HCT116 (cell line): ENCODE results near the gene METRN. TPM values are rescaled to one million over a fixed set of nuclear protein-coding genes. Genes with fewer than 3 reads are reported as not detected.

Experiments used
- ATAC-seq: fragments of 200-7000 bp; cut with Tn5 transposase; 2 replicates; pipeline ENCODE4 v1.9.1; 2020; ENCODE audit warnings: mild to moderate bottlenecking, moderate library complexity
- BruUV-seq: library from RNA; stranded (reverse); fragments of 400-500 nt; replicated peaks from 2 replicates; lab custom pipeline; 2021; lab: Mats Ljungman, UMichigan
- CTCF ChIA-PET: fragments of 300-600 bp; sonication (Branson Sonifier 250); formaldehyde crosslinking; loops from one replicate; lab custom pipeline; 2021; ENCODE audit warnings: antibody characterized with exemption; lab: Charles Lee
- POLR2A ChIA-PET: fragments of 300-600, 350-600 bp; sonication (Branson Sonifier 250); formaldehyde crosslinking; loops from one replicate; lab custom pipeline; 2021; ENCODE audit warnings: antibody characterized with exemption; lab: Charles Lee
- RAD21 ChIA-PET, 2 experiments: fragments of 300-600 bp; sonication (Branson Sonifier 250); formaldehyde crosslinking; loops; one replicate each; lab custom pipeline; 2023; ENCODE audit warnings: low total read pairs in 2 of 2; ENCODE audit not compliant: uncharacterized antibody in 2 of 2, unreplicated experiment in 2 of 2, low non-redundant PET in 1 of 2; lab: Charles Lee
- DNase-seq: peaks from one replicate; pipeline ENCODE4 v3.0.0-alpha.2; 2010; ENCODE audit warnings: low read depth, low spot score
- H2AFZ ChIP-seq: fragments of 200-600 bp; shearing (Covaris generic), sonication (generic); 2 replicates; pipeline ENCODE4 v1.6.1; 2017; ENCODE audit warnings: low read depth, mixed run types, mixed read lengths, antibody characterized with exemption, low read length; ENCODE audit not compliant: poor library complexity, severe bottlenecking
- H3K27ac ChIP-seq: 2 replicates; pipeline ENCODE4 v1.5.1; 2012; ENCODE audit warnings: low read depth, low read length
- H3K27me3 ChIP-seq: fragments of 200-600 bp; sonication (generic); 2 replicates; pipeline ENCODE4 v1.6.1; 2016; ENCODE audit warnings: mixed run types, low read length, mixed read lengths; ENCODE audit not compliant: insufficient read depth
- H3K36me3 ChIP-seq, 2 experiments: fragments of 200-500 bp in 1 of 2; fragments of 200-600 bp in 1 of 2; sonication (Bioruptor generic) in 1 of 2; sonication (generic) in 1 of 2; 2 replicates each; pipeline versions ENCODE4 v1.5.1 to v1.6.1; 2014 to 2016; ENCODE audit warnings: low read length in 2 of 2, inconsistent platforms in 1 of 2, mixed read lengths in 1 of 2, mixed run types in 1 of 2; ENCODE audit not compliant: insufficient read depth in 2 of 2, control insufficient read depth in 1 of 2
- H3K4me1 ChIP-seq, 2 experiments: fragments of 200-600 bp in 1 of 2; sonication (generic) in 1 of 2; 2 replicates each; pipeline versions ENCODE4 v1.5.1 to v1.6.1; 2012 to 2017; ENCODE audit warnings: low read length in 2 of 2, inconsistent platforms in 1 of 2, mild to moderate bottlenecking in 1 of 2, mixed read lengths in 1 of 2, mixed run types in 1 of 2, moderate library complexity in 1 of 2; ENCODE audit not compliant: insufficient read depth in 2 of 2, control insufficient read depth in 1 of 2
- H3K4me2 ChIP-seq: fragments of 200-600 bp; sonication (generic); 2 replicates; pipeline ENCODE4 v1.6.1; 2017; ENCODE audit warnings: mixed run types, low read length, mixed read lengths
- H3K4me3 ChIP-seq, 2 experiments: fragments of 200-600 bp in 1 of 2; sonication (generic) in 1 of 2; replicated peaks in 1 of 2; 2 replicates each; pipeline ENCODE4 v1.5.1; 2011 to 2016; ENCODE audit warnings: low read length in 2 of 2, control low read depth in 1 of 2, low read depth in 1 of 2, mild to moderate bottlenecking in 1 of 2, mixed read lengths in 1 of 2, mixed run types in 1 of 2
- H3K79me2 ChIP-seq: fragments of 200-600 bp; sonication (generic); 2 replicates; pipeline ENCODE4 v1.6.1; 2017; ENCODE audit warnings: mild to moderate bottlenecking, mixed run types, low read length, moderate library complexity, mixed read lengths; ENCODE audit not compliant: insufficient read depth
- H3K9ac ChIP-seq: fragments of 200-600 bp; sonication (generic); 2 replicates; pipeline ENCODE4 v1.6.1; 2016; ENCODE audit warnings: low read length, mixed read lengths
- H3K9me2 ChIP-seq: fragments of 200-600 bp; sonication (generic), shearing (Covaris generic); 2 replicates; pipeline ENCODE4 v1.6.1; 2017; ENCODE audit warnings: mixed run types, mild to moderate bottlenecking, moderate library complexity; ENCODE audit not compliant: insufficient read depth
- H3K9me3 ChIP-seq, 2 experiments: fragments of 200-500 bp in 1 of 2; fragments of 200-600 bp in 1 of 2; sonication (Bioruptor generic) in 1 of 2; sonication (generic) in 1 of 2; 2 replicates each; pipeline ENCODE4 v1.6.1; 2014 to 2017; ENCODE audit warnings: low read length in 2 of 2, mixed read lengths in 2 of 2, inconsistent platforms in 1 of 2, low read depth in 1 of 2, mild to moderate bottlenecking in 1 of 2, mixed run types in 1 of 2, moderate library complexity in 1 of 2; ENCODE audit not compliant: control insufficient read depth in 1 of 2, insufficient read depth in 1 of 2
- H4K20me1 ChIP-seq: fragments of 200-600 bp; sonication (generic), shearing (Covaris generic); 2 replicates; pipeline ENCODE4 v1.6.1; 2017; ENCODE audit warnings: mixed run types, mild to moderate bottlenecking, moderate library complexity; ENCODE audit not compliant: insufficient read depth
- CBX3 ChIP-seq: IDR thresholded peaks from 2 replicates; pipeline ENCODE4 v1.6.1; 2012; ENCODE audit warnings: low read depth
- CEBPB ChIP-seq: IDR thresholded peaks from 2 replicates; pipeline ENCODE4 v1.6.1; 2012; ENCODE audit warnings: low read depth
- ELF1 ChIP-seq: IDR thresholded peaks from 2 replicates; pipeline ENCODE4 v1.6.1; 2012; ENCODE audit warnings: low read depth, borderline replicate concordance
- SRF ChIP-seq: IDR thresholded peaks from 2 replicates; pipeline ENCODE4 v1.6.1; 2012; ENCODE audit warnings: low read depth
- TCF7L2 ChIP-seq: IDR thresholded peaks from 2 replicates; pipeline ENCODE4 v1.7.0; 2011; ENCODE audit warnings: borderline replicate concordance, inconsistent platforms; ENCODE audit not compliant: insufficient read depth, insufficient read length; ENCODE audit errors: extremely low read depth
- YY1 ChIP-seq: IDR thresholded peaks from 2 replicates; pipeline ENCODE4 v1.6.1; 2011; ENCODE audit warnings: low read length, low read depth, moderate library complexity, mild to moderate bottlenecking; ENCODE audit not compliant: insufficient replicate concordance; ENCODE audit errors: extremely low read depth
- ZFX ChIP-seq: fragments of 450-650 bp; IDR thresholded peaks from 2 replicates; pipeline ENCODE4 v1.6.1; 2017
- ZNF274 ChIP-seq: fragments of 200-500 bp; sonication (Bioruptor generic); IDR thresholded peaks from 2 replicates; pipeline ENCODE4 v1.6.1; 2014; ENCODE audit warnings: mild to moderate bottlenecking, low read depth, low read length, inconsistent platforms
- intact Hi-C: fragments of 100-400 bp; cut with micrococcal nuclease; formaldehyde crosslinking; loops from 2 replicates; pipeline ENCODE4 v1.10.0; 2022
- total RNA-seq: library from RNA; stranded (reverse); gene quantifications from one replicate; pipeline ENCODE4 v1.2.1, GENCODE V29; 2021; ENCODE audit not compliant: unreplicated experiment
- TF ChIP-seq, protein P1 (sequence below): IDR thresholded peaks from 2 replicates; pipeline ENCODE4 v1.6.1; 2012; ENCODE audit warnings: low read depth
- TF ChIP-seq, protein P2 (sequence below): IDR thresholded peaks from 2 replicates; pipeline ENCODE4 v1.6.1; 2012
- TF ChIP-seq, protein P3 (sequence below): IDR thresholded peaks from 2 replicates; pipeline ENCODE4 v1.6.1; 2012
- TF ChIP-seq, protein P4 (sequence below): IDR thresholded peaks from 2 replicates; pipeline ENCODE4 v1.6.1; 2011; ENCODE audit warnings: mild to moderate bottlenecking, low read length, moderate library complexity; ENCODE audit not compliant: insufficient replicate concordance; ENCODE audit errors: extremely low read depth

Gene METRN
- total RNA-seq, 1 experiment from 2014 or later = 193 TPM

DNA sequence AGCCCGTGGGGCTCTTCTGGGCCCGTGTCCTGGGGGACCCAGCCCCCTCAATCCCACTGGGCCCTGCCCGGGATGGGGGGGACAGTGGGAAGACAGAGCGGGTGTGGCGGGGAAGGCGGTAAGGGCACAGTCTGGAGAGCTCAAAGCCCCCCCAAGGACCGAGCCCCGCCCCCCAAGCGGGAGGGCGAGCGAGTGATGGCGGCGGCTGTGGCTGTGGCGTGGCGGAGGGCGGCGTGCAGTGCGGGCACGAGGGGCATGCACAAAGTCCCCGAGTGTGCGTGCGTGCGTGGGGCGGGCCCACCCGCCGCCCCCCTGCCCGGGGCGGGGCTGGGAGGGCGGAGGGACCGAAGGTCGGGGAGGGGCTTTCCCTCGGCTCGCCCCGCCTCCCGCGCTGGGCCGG, 21.2 kb upstream of the METRN start (continued):
- TF ChIP-seq, protein P1, sequence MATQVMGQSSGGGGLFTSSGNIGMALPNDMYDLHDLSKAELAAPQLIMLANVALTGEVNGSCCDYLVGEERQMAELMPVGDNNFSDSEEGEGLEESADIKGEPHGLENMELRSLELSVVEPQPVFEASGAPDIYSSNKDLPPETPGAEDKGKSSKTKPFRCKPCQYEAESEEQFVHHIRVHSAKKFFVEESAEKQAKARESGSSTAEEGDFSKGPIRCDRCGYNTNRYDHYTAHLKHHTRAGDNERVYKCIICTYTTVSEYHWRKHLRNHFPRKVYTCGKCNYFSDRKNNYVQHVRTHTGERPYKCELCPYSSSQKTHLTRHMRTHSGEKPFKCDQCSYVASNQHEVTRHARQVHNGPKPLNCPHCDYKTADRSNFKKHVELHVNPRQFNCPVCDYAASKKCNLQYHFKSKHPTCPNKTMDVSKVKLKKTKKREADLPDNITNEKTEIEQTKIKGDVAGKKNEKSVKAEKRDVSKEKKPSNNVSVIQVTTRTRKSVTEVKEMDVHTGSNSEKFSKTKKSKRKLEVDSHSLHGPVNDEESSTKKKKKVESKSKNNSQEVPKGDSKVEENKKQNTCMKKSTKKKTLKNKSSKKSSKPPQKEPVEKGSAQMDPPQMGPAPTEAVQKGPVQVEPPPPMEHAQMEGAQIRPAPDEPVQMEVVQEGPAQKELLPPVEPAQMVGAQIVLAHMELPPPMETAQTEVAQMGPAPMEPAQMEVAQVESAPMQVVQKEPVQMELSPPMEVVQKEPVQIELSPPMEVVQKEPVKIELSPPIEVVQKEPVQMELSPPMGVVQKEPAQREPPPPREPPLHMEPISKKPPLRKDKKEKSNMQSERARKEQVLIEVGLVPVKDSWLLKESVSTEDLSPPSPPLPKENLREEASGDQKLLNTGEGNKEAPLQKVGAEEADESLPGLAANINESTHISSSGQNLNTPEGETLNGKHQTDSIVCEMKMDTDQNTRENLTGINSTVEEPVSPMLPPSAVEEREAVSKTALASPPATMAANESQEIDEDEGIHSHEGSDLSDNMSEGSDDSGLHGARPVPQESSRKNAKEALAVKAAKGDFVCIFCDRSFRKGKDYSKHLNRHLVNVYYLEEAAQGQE = no peak
- TF ChIP-seq TCF7L2 (no peak), ZFX (no peak), CEBPB (no peak)
- TF ChIP-seq, protein P2, sequence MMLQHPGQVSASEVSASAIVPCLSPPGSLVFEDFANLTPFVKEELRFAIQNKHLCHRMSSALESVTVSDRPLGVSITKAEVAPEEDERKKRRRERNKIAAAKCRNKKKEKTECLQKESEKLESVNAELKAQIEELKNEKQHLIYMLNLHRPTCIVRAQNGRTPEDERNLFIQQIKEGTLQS = no peak

DNA sequence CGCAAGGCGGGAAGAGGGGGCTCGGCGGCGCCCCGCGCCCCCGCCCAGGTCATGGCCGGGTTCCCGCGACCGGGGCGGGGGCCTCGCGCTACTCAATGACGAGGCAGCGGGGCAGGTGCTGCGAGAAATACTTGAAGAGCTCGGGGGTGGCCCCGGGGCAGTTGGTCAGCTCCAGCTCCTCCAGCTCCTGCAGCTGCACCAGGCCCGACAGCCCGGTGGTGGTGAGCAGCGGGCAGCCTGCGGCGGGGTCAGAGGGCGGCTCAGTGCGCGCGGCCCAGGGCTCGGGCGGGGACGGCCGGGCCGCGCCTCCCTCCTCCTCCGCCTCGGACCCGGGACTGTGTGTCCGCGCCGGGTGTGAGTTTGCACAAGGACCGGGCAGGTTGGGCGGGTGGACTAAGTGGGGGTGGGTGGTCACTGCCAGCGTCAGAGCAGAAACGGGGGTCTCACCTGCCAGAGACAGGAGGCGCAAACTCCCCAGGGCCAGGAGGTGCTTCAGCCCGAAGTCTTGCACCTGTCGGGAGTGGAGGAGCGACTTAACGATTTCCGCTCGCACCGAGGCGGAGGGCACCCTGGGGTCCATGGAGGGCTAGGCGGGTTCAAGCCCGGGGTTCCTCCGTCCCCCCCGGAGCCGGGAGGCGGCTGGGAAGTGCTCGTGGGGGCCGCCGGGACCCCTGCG, 20.6 kb upstream of the METRN start:
- DNase-seq (no peak), ATAC-seq (no peak)
- Histone ChIP-seq H2AFZ (no peak overlapping the region), H3K36me3 (no peaks in the 10 kb centered on the region), H3K79me2 (peaks cover 7% of the 10 kb centered on the region; the same call in 1 of the 2 replicates), H3K9me3 (no peaks in the 10 kb centered on the region), H3K4me1 (peaks cover 13 to 38% of the 10 kb centered on the region in 2 experiments), H3K27ac (peak overlapping the region; percentile 63; the same call in 1 of the 2 replicates), H3K4me2 (peak overlapping the region; percentile 88), H3K27me3 (no peaks in the 10 kb centered on the region), H4K20me1 (no peaks in the 10 kb centered on the region), H3K4me3 (peak overlapping the region; percentile 47 to 55), H3K9me2 (no peaks in the 10 kb centered on the region), H3K9ac (no peak overlapping the region)
- ChIA-PET CTCF (no interaction called here), RAD21 (no interaction called here), POLR2A (no interaction called here)
- BruUV-seq = no TSS peak
- intact Hi-C loops = no loop called here
- no peak for TF ChIP-seq ZNF274
- TF ChIP-seq SRF = no peak
- no peak for TF ChIP-seq CBX3
- TF ChIP-seq YY1 = no peak
- TF ChIP-seq, protein P3, sequence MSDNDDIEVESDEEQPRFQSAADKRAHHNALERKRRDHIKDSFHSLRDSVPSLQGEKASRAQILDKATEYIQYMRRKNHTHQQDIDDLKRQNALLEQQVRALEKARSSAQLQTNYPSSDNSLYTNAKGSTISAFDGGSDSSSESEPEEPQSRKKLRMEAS = no peak
- no peak for TF ChIP-seq TCF7L2
- TF ChIP-seq, protein P2 = no peak
- TF ChIP-seq, protein P4, sequence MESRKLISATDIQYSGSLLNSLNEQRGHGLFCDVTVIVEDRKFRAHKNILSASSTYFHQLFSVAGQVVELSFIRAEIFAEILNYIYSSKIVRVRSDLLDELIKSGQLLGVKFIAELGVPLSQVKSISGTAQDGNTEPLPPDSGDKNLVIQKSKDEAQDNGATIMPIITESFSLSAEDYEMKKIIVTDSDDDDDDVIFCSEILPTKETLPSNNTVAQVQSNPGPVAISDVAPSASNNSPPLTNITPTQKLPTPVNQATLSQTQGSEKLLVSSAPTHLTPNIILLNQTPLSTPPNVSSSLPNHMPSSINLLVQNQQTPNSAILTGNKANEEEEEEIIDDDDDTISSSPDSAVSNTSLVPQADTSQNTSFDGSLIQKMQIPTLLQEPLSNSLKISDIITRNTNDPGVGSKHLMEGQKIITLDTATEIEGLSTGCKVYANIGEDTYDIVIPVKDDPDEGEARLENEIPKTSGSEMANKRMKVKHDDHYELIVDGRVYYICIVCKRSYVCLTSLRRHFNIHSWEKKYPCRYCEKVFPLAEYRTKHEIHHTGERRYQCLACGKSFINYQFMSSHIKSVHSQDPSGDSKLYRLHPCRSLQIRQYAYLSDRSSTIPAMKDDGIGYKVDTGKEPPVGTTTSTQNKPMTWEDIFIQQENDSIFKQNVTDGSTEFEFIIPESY = no peak
- no peak for TF ChIP-seq ELF1
- TF ChIP-seq, protein P1 = no peak
- TF ChIP-seq ZFX = no peak
